SU-DHL-6 (cell line): ENCODE results near the gene MGMT.

Experiments
- H2AFZ ChIP-seq: fragments of 200-600 bp; sonication (generic); 2 replicates; pipeline ENCODE4 v1.6.1; 2014; ENCODE audit warnings: low read depth, mild to moderate bottlenecking, moderate library complexity, mixed read lengths, antibody characterized with exemption, low read length; ENCODE audit not compliant: severe bottlenecking
- H3F3A ChIP-seq: fragments of 200-600 bp; shearing (Covaris generic); 2 replicates; pipeline ENCODE4 v1.6.0; 2016; ENCODE audit warnings: antibody characterized with exemption, mild to moderate bottlenecking; ENCODE audit not compliant: insufficient read depth
- H3K27ac ChIP-seq: fragments of 200-600 bp; sonication (generic); 2 replicates; pipeline ENCODE4 v1.5.1; 2016; ENCODE audit warnings: low read depth, mild to moderate bottlenecking, low read length, moderate library complexity, mixed read lengths
- H3K27me3 ChIP-seq: fragments of 200-600 bp; sonication (generic), shearing (Covaris generic); 2 replicates; pipeline ENCODE4 v1.6.0; 2014; ENCODE audit warnings: mild to moderate bottlenecking, low read length
- H3K36me3 ChIP-seq: fragments of 200-600 bp; sonication (generic); 2 replicates; pipeline ENCODE4 v1.6.1; 2014; ENCODE audit warnings: mild to moderate bottlenecking, low read length, mixed read lengths
- H3K4me2 ChIP-seq: fragments of 300-600, 200-600 bp; shearing (Covaris generic), sonication (generic); 2 replicates; pipeline ENCODE4 v1.6.0; 2014; ENCODE audit warnings: low read length, low read depth, mild to moderate bottlenecking; ENCODE audit not compliant: poor library complexity, severe bottlenecking
- H3K4me3 ChIP-seq: fragments of 200-600 bp; sonication (generic); 2 replicates; pipeline ENCODE4 v1.5.1; 2014; ENCODE audit warnings: antibody characterized with exemption, low read length, mild to moderate bottlenecking, mixed read lengths; ENCODE audit not compliant: insufficient read depth, poor library complexity, severe bottlenecking
- H3K79me2 ChIP-seq: fragments of 200-600 bp; sonication (generic); 2 replicates; pipeline ENCODE4 v1.6.1; 2014; ENCODE audit warnings: mild to moderate bottlenecking, low read length, moderate library complexity; ENCODE audit not compliant: insufficient read depth
- H3K9ac ChIP-seq: fragments of 200-600 bp; sonication (generic); 2 replicates; pipeline ENCODE4 v1.7.0; 2014; ENCODE audit warnings: mild to moderate bottlenecking, low read length
- H3K9me2 ChIP-seq: fragments of 200-600 bp; sonication (generic); replicated peaks from 2 replicates; pipeline ENCODE4 v1.6.1; 2014; ENCODE audit warnings: low read length; ENCODE audit not compliant: insufficient read depth
- H3K9me3 ChIP-seq: fragments of 200-600 bp; sonication (generic); 2 replicates; pipeline ENCODE4 v1.6.1; 2014; ENCODE audit warnings: low read length, mixed read lengths; ENCODE audit not compliant: insufficient read depth
- H4K20me1 ChIP-seq: fragments of 200-600 bp; sonication (generic); 2 replicates; pipeline ENCODE4 v1.6.1; 2014; ENCODE audit warnings: low read depth, mild to moderate bottlenecking, antibody characterized with exemption, low read length, moderate library complexity, mixed read lengths
- EZH2phosphoT487 ChIP-seq: fragments of 200-600 bp; sonication (generic), shearing (Covaris generic); conservative IDR thresholded peaks from 2 replicates; pipeline ENCODE4 v1.6.1; 2018; ENCODE audit warnings: mild to moderate bottlenecking, antibody characterized with exemption, low read length, moderate library complexity, mixed read lengths
- TF ChIP-seq, protein P1 (sequence below): fragments of 200-600 bp; sonication (generic); IDR thresholded peaks from one replicate; pipeline ENCODE4 v1.5.1; 2017; ENCODE audit warnings: antibody characterized with exemption, mild to moderate bottlenecking, low read length, moderate library complexity; ENCODE audit not compliant: insufficient read depth, poor library complexity, severe bottlenecking

Gene MGMT

DNA sequence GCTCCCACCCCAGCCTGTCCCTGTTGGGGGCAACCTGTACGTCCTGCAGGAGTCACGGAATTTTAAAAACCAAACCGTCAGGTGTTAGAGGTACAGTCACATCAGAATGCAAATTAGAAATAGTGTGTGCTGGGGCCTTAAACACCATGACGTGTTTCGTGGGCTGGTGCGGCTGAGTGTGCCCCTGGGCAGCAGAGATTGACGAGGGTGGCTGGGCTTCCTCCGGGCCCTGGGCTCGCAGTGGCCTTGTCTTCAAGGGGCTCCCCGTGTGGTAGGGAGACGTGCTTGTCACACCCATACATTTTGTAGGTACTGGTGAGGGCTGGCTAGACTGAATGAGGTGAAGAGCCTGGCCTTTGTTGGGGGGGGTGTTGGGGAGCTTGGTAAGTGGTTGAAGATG lies 7.6 kb downstream of the MGMT start:
- Histone ChIP-seq H3K27ac (no peak overlapping the region), H3K4me3 (no peak overlapping the region), H3K9me2 (no peaks in the 10 kb centered on the region), H3K4me2 (no peak overlapping the region), H3K79me2 (no peaks in the 10 kb centered on the region), H3K9ac (no peak overlapping the region), H3K9me3 (no peaks in the 10 kb centered on the region), H3K27me3 (no peaks in the 10 kb centered on the region), H3K36me3 (no peaks in the 10 kb centered on the region), H4K20me1 (no peaks in the 10 kb centered on the region), H2AFZ (no peak overlapping the region), H3F3A (no peaks in the 10 kb centered on the region)
- TF ChIP-seq EZH2phosphoT487, result no peak
- TF ChIP-seq, protein P1, sequence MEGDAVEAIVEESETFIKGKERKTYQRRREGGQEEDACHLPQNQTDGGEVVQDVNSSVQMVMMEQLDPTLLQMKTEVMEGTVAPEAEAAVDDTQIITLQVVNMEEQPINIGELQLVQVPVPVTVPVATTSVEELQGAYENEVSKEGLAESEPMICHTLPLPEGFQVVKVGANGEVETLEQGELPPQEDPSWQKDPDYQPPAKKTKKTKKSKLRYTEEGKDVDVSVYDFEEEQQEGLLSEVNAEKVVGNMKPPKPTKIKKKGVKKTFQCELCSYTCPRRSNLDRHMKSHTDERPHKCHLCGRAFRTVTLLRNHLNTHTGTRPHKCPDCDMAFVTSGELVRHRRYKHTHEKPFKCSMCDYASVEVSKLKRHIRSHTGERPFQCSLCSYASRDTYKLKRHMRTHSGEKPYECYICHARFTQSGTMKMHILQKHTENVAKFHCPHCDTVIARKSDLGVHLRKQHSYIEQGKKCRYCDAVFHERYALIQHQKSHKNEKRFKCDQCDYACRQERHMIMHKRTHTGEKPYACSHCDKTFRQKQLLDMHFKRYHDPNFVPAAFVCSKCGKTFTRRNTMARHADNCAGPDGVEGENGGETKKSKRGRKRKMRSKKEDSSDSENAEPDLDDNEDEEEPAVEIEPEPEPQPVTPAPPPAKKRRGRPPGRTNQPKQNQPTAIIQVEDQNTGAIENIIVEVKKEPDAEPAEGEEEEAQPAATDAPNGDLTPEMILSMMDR, result no peak

DNA sequence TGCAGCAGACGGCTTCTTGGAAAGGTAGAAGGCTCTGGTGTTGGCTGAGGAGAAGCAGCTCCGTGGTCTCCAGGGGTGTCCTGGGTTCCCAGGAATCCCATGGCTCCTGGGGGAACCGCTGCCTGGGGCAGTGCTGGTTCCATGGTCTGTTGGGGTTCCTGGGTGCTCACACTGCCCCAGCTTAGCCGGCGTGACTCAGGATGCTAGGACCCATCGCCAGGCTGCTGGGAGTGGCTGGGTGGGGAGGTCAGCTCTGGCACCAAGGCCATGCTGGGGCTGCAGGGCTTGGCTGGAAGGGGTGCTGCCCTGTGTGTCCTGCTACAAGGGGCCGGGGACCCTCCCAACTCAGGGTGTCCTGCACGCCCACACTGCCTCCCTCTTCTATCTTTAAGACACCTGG lies 9.4 kb downstream of the MGMT start:
- H3K36me3 ChIP-seq, result no peaks in the 10 kb centered on the region
- no peaks in the 10 kb centered on the region for H3K27me3 ChIP-seq
- no peak overlapping the region for H3K4me2 ChIP-seq
- no peaks in the 10 kb centered on the region for H3K79me2 ChIP-seq
- no peak overlapping the region for H3K9ac ChIP-seq
- H3K9me3 ChIP-seq, result no peaks in the 10 kb centered on the region
- H3K27ac ChIP-seq, result no peak overlapping the region
- no peaks in the 10 kb centered on the region for H3F3A ChIP-seq
- H4K20me1 ChIP-seq, result no peaks in the 10 kb centered on the region
- TF ChIP-seq, protein P1, result no peak
- TF ChIP-seq EZH2phosphoT487, result no peak
- no peak overlapping the region for H3K4me3 ChIP-seq
- no peak overlapping the region for H2AFZ ChIP-seq
- H3K9me2 ChIP-seq, result no peaks in the 10 kb centered on the region

DNA sequence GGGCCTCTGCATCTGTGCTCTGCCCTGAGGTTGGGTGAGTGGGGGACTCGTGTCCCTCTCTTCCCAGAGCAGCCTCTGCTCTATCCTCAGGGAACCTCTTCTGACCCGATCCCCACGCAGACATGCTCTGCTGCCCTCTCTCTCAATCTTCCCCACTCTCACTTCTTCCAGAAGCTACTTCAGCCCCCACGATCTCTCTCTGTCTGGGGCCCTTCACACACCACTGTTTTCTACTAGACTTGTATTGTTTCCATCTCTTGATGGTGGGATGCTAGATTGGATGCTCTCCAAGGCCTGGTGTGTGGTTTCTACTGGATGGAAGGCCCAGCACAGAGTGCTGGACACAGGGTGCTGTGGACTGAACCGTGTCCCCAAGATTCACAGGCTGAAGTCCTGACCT lies 10.0 kb downstream of the MGMT start:
- no peaks in the 10 kb centered on the region for H3K27me3 ChIP-seq
- H3K9me2 ChIP-seq, result no peaks in the 10 kb centered on the region
- no peak for TF ChIP-seq EZH2phosphoT487
- TF ChIP-seq, protein P1, result no peak
- H3K79me2 ChIP-seq, result no peaks in the 10 kb centered on the region
- no peak overlapping the region for H3K4me3 ChIP-seq
- no peak overlapping the region for H3K9ac ChIP-seq
- H3K27ac ChIP-seq, result no peak overlapping the region
- no peaks in the 10 kb centered on the region for H3K36me3 ChIP-seq
- H4K20me1 ChIP-seq, result no peaks in the 10 kb centered on the region
- H3K4me2 ChIP-seq, result no peak overlapping the region
- no peaks in the 10 kb centered on the region for H3K9me3 ChIP-seq
- H3F3A ChIP-seq, result no peaks in the 10 kb centered on the region
- no peak overlapping the region for H2AFZ ChIP-seq
